H9 (cell line): ENCODE measurements around the gene LIN7C. TPM values are rescaled to one million over a fixed set of nuclear protein-coding genes. Genes with fewer than 3 reads are reported as not detected.
A peak's percentile ranks its signal among the peaks of the same experiment; 100 is the strongest.

ENCODE experiments used
- DNase-seq: peaks from one replicate; pipeline ENCODE4 v3.0.0-alpha.2; 2017
- H2AFZ ChIP-seq: one replicate; pipeline ENCODE4 v1.6.1; 2013; ENCODE audit warnings: mild to moderate bottlenecking, low read length, control low read depth, moderate library complexity
- H2AK5ac ChIP-seq: 2 replicates; pipeline ENCODE4 v1.6.1; 2013; ENCODE audit warnings: low read length, control low read depth, mixed read lengths; ENCODE audit not compliant: insufficient read length
- H2BK120ac ChIP-seq: one replicate; pipeline ENCODE4 v1.6.1; 2013; ENCODE audit warnings: low read depth, mild to moderate bottlenecking, low read length, control low read depth, inconsistent platforms; ENCODE audit not compliant: poor library complexity, severe bottlenecking
- H2BK12ac ChIP-seq: 2 replicates; pipeline ENCODE4 v1.6.1; 2013; ENCODE audit warnings: low read length, control low read depth, mixed read lengths, low read depth; ENCODE audit not compliant: insufficient read length
- H2BK15ac ChIP-seq: 2 replicates; pipeline ENCODE4 v1.6.1; 2013; ENCODE audit warnings: low read depth, low read length, control low read depth
- H2BK20ac ChIP-seq: one replicate; pipeline ENCODE4 v1.6.1; 2013; ENCODE audit warnings: low read depth, mild to moderate bottlenecking, low read length, control low read depth, inconsistent platforms; ENCODE audit not compliant: poor library complexity, severe bottlenecking
- H2BK5ac ChIP-seq: 2 replicates; pipeline ENCODE4 v1.6.1; 2013; ENCODE audit warnings: low read length, control low read depth, mixed read lengths; ENCODE audit not compliant: insufficient read length
- H3K14ac ChIP-seq: 2 replicates; pipeline ENCODE4 v1.6.1; 2013; ENCODE audit warnings: low read length, control low read depth; ENCODE audit not compliant: insufficient read depth
- H3K18ac ChIP-seq: 2 replicates; pipeline ENCODE4 v1.6.1; 2013; ENCODE audit warnings: low read depth, mild to moderate bottlenecking, mixed read lengths, low read length, control low read depth; ENCODE audit not compliant: insufficient read length
- H3K23ac ChIP-seq: 2 replicates; pipeline ENCODE4 v1.6.1; 2013; ENCODE audit warnings: low read length, control low read depth, mixed read lengths, low read depth; ENCODE audit not compliant: insufficient read length
- H3K23me2 ChIP-seq: 2 replicates; pipeline ENCODE4 v1.6.1; 2013; ENCODE audit warnings: low read depth, mild to moderate bottlenecking, mixed read lengths, low read length, control low read depth; ENCODE audit not compliant: insufficient read length, poor library complexity, severe bottlenecking
- H3K27ac ChIP-seq: 2 replicates; pipeline ENCODE4 v1.5.1; 2013; ENCODE audit warnings: low read length, control low read depth, mixed read lengths, low read depth; ENCODE audit not compliant: insufficient read length
- H3K27me3 ChIP-seq: 2 replicates; pipeline ENCODE4 v1.6.1; 2013; ENCODE audit warnings: low read length, control low read depth, inconsistent platforms; ENCODE audit not compliant: insufficient read depth
- H3K4ac ChIP-seq: 2 replicates; pipeline ENCODE4 v1.6.1; 2013; ENCODE audit warnings: low read depth, mild to moderate bottlenecking, control low read depth, inconsistent platforms, low read length, moderate library complexity
- H3K4me1 ChIP-seq: 2 replicates; pipeline ENCODE4 v1.6.1; 2013; ENCODE audit warnings: low read length, control low read depth, inconsistent platforms; ENCODE audit not compliant: insufficient read depth
- H3K4me2 ChIP-seq: 2 replicates; pipeline ENCODE4 v1.6.1; 2013; ENCODE audit warnings: low read length, control low read depth, mixed read lengths; ENCODE audit not compliant: insufficient read length, insufficient read depth
- H3K56ac ChIP-seq: 2 replicates; pipeline ENCODE4 v1.6.1; 2013; ENCODE audit warnings: low read depth, mild to moderate bottlenecking, mixed read lengths, low read length, control low read depth; ENCODE audit not compliant: insufficient read length
- H3K79me1 ChIP-seq: 2 replicates; pipeline ENCODE4 v1.6.1; 2013; ENCODE audit warnings: low read depth, mild to moderate bottlenecking, moderate library complexity, low read length, control low read depth, inconsistent platforms; ENCODE audit not compliant: insufficient read depth, poor library complexity, severe bottlenecking
- H3K79me2 ChIP-seq: 2 replicates; pipeline ENCODE4 v1.6.1; 2013; ENCODE audit warnings: low read length, control low read depth, inconsistent platforms; ENCODE audit not compliant: insufficient read depth
- H3K9ac ChIP-seq: 2 replicates; pipeline ENCODE4 v1.6.1; 2013; ENCODE audit warnings: low read length, control low read depth, mixed read lengths; ENCODE audit not compliant: insufficient read length; ENCODE audit errors: extremely low read depth
- H3K9me3 ChIP-seq: one replicate; pipeline ENCODE4 v1.6.1; 2013; ENCODE audit warnings: low read depth, low read length, inconsistent platforms; ENCODE audit not compliant: control insufficient read depth
- H3T11ph ChIP-seq: one replicate; pipeline ENCODE4 v1.6.1; 2013; ENCODE audit warnings: mild to moderate bottlenecking, low read length, control low read depth, inconsistent platforms
- H4K20me1 ChIP-seq: one replicate; pipeline ENCODE4 v1.6.1; 2013; ENCODE audit not compliant: control insufficient read depth, insufficient read length, insufficient read depth
- H4K5ac ChIP-seq: 2 replicates; pipeline ENCODE4 v1.6.1; 2013; ENCODE audit warnings: low read depth, mild to moderate bottlenecking, mixed read lengths, low read length, control low read depth; ENCODE audit not compliant: insufficient read length
- H4K8ac ChIP-seq: replicated peaks from 2 replicates; pipeline ENCODE4 v1.6.1; 2013; ENCODE audit warnings: low read length, control low read depth, mixed read lengths, low read depth; ENCODE audit not compliant: insufficient read length
- H4K91ac ChIP-seq: 2 replicates; pipeline ENCODE4 v1.6.1; 2013; ENCODE audit warnings: low read depth, mild to moderate bottlenecking, moderate library complexity, mixed read lengths, low read length, control low read depth; ENCODE audit not compliant: insufficient read length
- H3K27ac Mint-ChIP-seq, 3 experiments: 2 replicates in 2 of 3; 3 replicates in 1 of 3; pipeline ENCODE4 v1.8.0; 2020 to 2021; ENCODE audit warnings: mixed read lengths in 3 of 3, mild to moderate bottlenecking in 1 of 3, moderate library complexity in 1 of 3
- H3K27me3 Mint-ChIP-seq: 2 replicates; pipeline ENCODE4 v1.8.0; 2021; ENCODE audit warnings: low read depth, mild to moderate bottlenecking, moderate library complexity, mixed read lengths
- H3K36me3 Mint-ChIP-seq, 3 experiments: 2 replicates in 2 of 3; 3 replicates in 1 of 3; pipeline ENCODE4 v1.8.0; 2020 to 2021; ENCODE audit warnings: low read depth in 3 of 3, mixed read lengths in 3 of 3; ENCODE audit not compliant: insufficient read depth in 1 of 3
- H3K4me1 Mint-ChIP-seq, 2 experiments: 2 replicates each; pipeline ENCODE4 v1.8.0; 2020; ENCODE audit warnings: mixed read lengths in 2 of 2
- H3K4me3 Mint-ChIP-seq, 2 experiments: 2 replicates in 1 of 2; 3 replicates in 1 of 2; pipeline ENCODE4 v1.8.0; 2020 to 2021; ENCODE audit warnings: mild to moderate bottlenecking in 2 of 2, mixed read lengths in 2 of 2, moderate library complexity in 1 of 2
- H3K9me3 Mint-ChIP-seq, 2 experiments: 2 replicates in 1 of 2; 3 replicates in 1 of 2; pipeline ENCODE4 v1.8.0; 2020; ENCODE audit warnings: mild to moderate bottlenecking in 2 of 2, mixed read lengths in 2 of 2, moderate library complexity in 1 of 2
- WGBS: extraction: QIAGEN DNeasy Blood & Tissue Kit; methylation state at CpG from one replicate; pipeline ENCODE4 v1.1.7; 2013; ENCODE audit warnings: missing lambda C conversion rate, low lambda C conversion rate, mixed read lengths; ENCODE audit not compliant: insufficient read length; ENCODE audit errors: extremely low coverage; 5-methylcytosine and 5-hydroxymethylcytosine counted together
- total RNA-seq: library from RNA; stranded (reverse); gene quantifications from 2 replicates; pipeline ENCODE4 v1.2.1, GENCODE V29; 2021
- TF ChIP-seq, protein P1 (sequence below): fragments of 200-600 bp; sonication (generic); conservative IDR thresholded peaks from 3 replicates; pipeline ENCODE4 v1.8.0; 2021; ENCODE audit warnings: antibody characterized with exemption, mild to moderate bottlenecking

The LIN7C gene
- total RNA-seq, 1 experiment from 2014 or later: 40.0 TPM

DNA sequence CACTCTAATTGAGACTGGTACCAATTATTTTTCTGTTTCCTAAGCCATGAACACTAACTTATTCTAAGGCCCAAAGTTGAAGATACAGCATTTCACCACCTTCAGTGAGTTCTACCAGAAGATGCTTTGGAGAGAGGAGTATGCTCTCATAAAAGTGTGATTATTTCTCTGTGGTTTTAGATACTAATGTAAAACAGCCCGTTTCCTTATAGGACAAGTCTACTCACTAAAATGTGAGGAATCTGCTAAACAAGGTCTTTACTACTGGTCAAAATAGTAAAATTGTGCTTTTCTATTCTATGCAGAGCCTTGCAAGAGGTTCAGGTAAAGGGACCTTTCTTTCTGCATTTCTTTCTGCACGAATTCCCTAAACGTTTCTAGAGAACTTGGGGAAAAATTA, 36.4 kb downstream of the LIN7C start:
- Histone ChIP-seq H2BK120ac (no peak overlapping the region), H4K8ac (no peak overlapping the region), H4K20me1 (no peaks in the 10 kb centered on the region), H3K79me1 (peaks cover 3% of the 10 kb centered on the region), H2BK15ac (no peak overlapping the region), H3K79me2 (peaks cover 44% of the 10 kb centered on the region; the same call in 1 of the 2 replicates), H2BK12ac (no peak overlapping the region), H2AFZ (no peak overlapping the region), H2BK5ac (no peak overlapping the region), H3K23ac (no peak overlapping the region), H3K27ac (no peak overlapping the region), H4K5ac (no peak overlapping the region), H3K56ac (no peak overlapping the region), H3K14ac (no peak overlapping the region), H2BK20ac (no peak overlapping the region), H3K4me2 (peak overlapping the region; percentile 99), H3K27me3 (no peaks in the 10 kb centered on the region), H3K4me1 (peaks cover 5% of the 10 kb centered on the region; the same call in 1 of the 2 replicates), H3K9ac (no peak overlapping the region), H3K23me2 (peaks cover 19% of the 10 kb centered on the region), H3K18ac (no peak overlapping the region), H3K4ac (no peak overlapping the region), H4K91ac (no peak overlapping the region), H3T11ph (no peak overlapping the region), H3K9me3 (no peaks in the 10 kb centered on the region), H2AK5ac (no peak overlapping the region)
- H3K27ac Mint-ChIP-seq: no peak overlapping the region
- no peaks in the 10 kb centered on the region; the same call in 1 of the 2 replicates for H3K27me3 Mint-ChIP-seq
- H3K4me1 Mint-ChIP-seq: peaks cover 49 to 54% of the 10 kb centered on the region in 2 experiments
- TF ChIP-seq, protein P1, sequence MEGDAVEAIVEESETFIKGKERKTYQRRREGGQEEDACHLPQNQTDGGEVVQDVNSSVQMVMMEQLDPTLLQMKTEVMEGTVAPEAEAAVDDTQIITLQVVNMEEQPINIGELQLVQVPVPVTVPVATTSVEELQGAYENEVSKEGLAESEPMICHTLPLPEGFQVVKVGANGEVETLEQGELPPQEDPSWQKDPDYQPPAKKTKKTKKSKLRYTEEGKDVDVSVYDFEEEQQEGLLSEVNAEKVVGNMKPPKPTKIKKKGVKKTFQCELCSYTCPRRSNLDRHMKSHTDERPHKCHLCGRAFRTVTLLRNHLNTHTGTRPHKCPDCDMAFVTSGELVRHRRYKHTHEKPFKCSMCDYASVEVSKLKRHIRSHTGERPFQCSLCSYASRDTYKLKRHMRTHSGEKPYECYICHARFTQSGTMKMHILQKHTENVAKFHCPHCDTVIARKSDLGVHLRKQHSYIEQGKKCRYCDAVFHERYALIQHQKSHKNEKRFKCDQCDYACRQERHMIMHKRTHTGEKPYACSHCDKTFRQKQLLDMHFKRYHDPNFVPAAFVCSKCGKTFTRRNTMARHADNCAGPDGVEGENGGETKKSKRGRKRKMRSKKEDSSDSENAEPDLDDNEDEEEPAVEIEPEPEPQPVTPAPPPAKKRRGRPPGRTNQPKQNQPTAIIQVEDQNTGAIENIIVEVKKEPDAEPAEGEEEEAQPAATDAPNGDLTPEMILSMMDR: no peak
- WGBS: no CpG with 5 or more reads among the region's 3 CpGs
- DNase-seq: no peak
- H3K9me3 Mint-ChIP-seq: peaks cover 3 to 7% of the 10 kb centered on the region in 2 experiments; a peak in 3 of 5 replicates
- H3K36me3 Mint-ChIP-seq: peaks cover 15 to 44% (median 27%) of the 10 kb centered on the region in 3 experiments
- H3K4me3 Mint-ChIP-seq: peak overlapping the region; percentile 80 to 90
